DMS114 treated with DMSO at 0.1 percent for 48 hours (cell line): ENCODE data around the gene LSM11.

ENCODE experiments used
- DNase-seq: peaks from one replicate; lab custom pipeline; 2025; ENCODE audit not compliant: unreplicated experiment; lab: John Stamatoyannopoulos, UW

LSM11 gene

GRCh38 chr5:157767689-157768088, 24.2 kb downstream of the LSM11 start:
- DNase-seq, result no peak

GRCh38 chr5:157770665-157771064, 27.2 kb downstream of the LSM11 start:
- no peak for DNase-seq

- no peak for DNase-seq
Observed at GRCh38 chr5:157772127-157772526, 28.6 kb downstream of the LSM11 start.

- no peak for DNase-seq
Observed at GRCh38 chr5:157778121-157778805, 34.8 kb downstream of the LSM11 start.

- no peak for DNase-seq
Observed at GRCh38 chr5:157779221-157779620, 35.7 kb downstream of the LSM11 start.

- DNase-seq, result no peak
Observed at GRCh38 chr5:157785801-157786200, 42.3 kb downstream of the LSM11 start.

GRCh38 chr5:157793301-157793700, 49.8 kb downstream of the LSM11 start:
- no peak for DNase-seq

- DNase-seq, result no peak
Observed at GRCh38 chr5:157799578-157799977, 56.1 kb downstream of the LSM11 start.

GRCh38 chr5:157800137-157800536, 56.6 kb downstream of the LSM11 start:
- no peak for DNase-seq

GRCh38 chr5:157802736-157803135, 59.2 kb downstream of the LSM11 start:
- DNase-seq, result no peak

- DNase-seq, result no peak
Observed at GRCh38 chr5:157808043-157808442, 64.5 kb downstream of the LSM11 start.
